ENCODE results near the gene SLC27A5.

GRCh38 chr19:58522709-58523108 lies 10.9 kb upstream of the SLC27A5 start:
- TF ChIP-seq EP300 (IDR thresholded peaks at IDR 0.05) (no peak), CTCF (IDR thresholded peaks at IDR 0.05) (no peak)
